Activated naive CD4-positive, alpha-beta T cell treated with anti-CD3 and anti-CD28 coated beads for 36 hours (primary cell): ENCODE data around the gene ZNF773. TPM values are rescaled to one million over a fixed set of nuclear protein-coding genes. Genes with fewer than 3 reads are reported as not detected.
"Not testable (repeated sequence)": the region's sequence is repeated elsewhere in the genome, so short reads cannot be mapped to it uniquely, and the experiment has no call there.

ENCODE experiments used
- CTCF ChIA-PET: fragments of 350-600 bp; sonication (Branson Sonifier 250); formaldehyde crosslinking; loops from one replicate; lab custom pipeline; 2021; ENCODE audit warnings: antibody characterized with exemption; lab: Charles Lee
- DNase-seq: peaks from one replicate; pipeline ENCODE4 v3.0.0-alpha.2; 2020
- H3K27ac Mint-ChIP-seq: one replicate; pipeline ENCODE4 v1.8.0; 2021; ENCODE audit warnings: mild to moderate bottlenecking, mixed read lengths
- H3K27me3 Mint-ChIP-seq: one replicate; pipeline ENCODE4 v1.8.0; 2021; ENCODE audit warnings: low read depth, mixed read lengths
- H3K36me3 Mint-ChIP-seq: one replicate; pipeline ENCODE4 v1.8.0; 2021; ENCODE audit warnings: low read depth, mixed read lengths
- H3K4me1 Mint-ChIP-seq: one replicate; pipeline ENCODE4 v1.8.0; 2021; ENCODE audit warnings: low read depth, mixed read lengths
- H3K4me3 Mint-ChIP-seq: one replicate; pipeline ENCODE4 v1.8.0; 2021; ENCODE audit warnings: mild to moderate bottlenecking, moderate library complexity, mixed read lengths
- H3K9me3 Mint-ChIP-seq: one replicate; pipeline ENCODE4 v1.8.0; 2021; ENCODE audit warnings: mixed read lengths
- intact Hi-C: fragments of 100-400 bp; cut with micrococcal nuclease; formaldehyde crosslinking; loops from one replicate; pipeline ENCODE4 v1.15.1; 2023
- total RNA-seq, 2 experiments: library from RNA; stranded (reverse); gene quantifications; one replicate each; pipeline ENCODE4 v1.2.3, GENCODE V29; 2021

Gene ZNF773
- 1 to 10 TPM; 4.2 to 5.0 TPM for total RNA-seq

GRCh38 chr19:57499680-57500395, at the start of gene ZNF773:
Gene ZNF773, plus strand, starts transcription at chr19:57499938. Its CDS starts 143 bp downstream, at chr19:57500081.
- peak within 1 kb of the TSS; percentile 75 for H3K27ac Mint-ChIP-seq
- peak; percentile 97 for DNase-seq
- intact Hi-C loops = loop anchor here (1.0 to 2.0 kb wide), 3 partner anchors 27 to 89 kb away; partner anchors contain the start of genes ZNF17, ZNF549 and ZNF550
- peaks cover 56% of the 10 kb centered on the region for H3K9me3 Mint-ChIP-seq
- peaks cover 22% of the 10 kb centered on the region for H3K4me1 Mint-ChIP-seq
- peaks cover 50% of the 10 kb centered on the region for H3K36me3 Mint-ChIP-seq
- H3K27me3 Mint-ChIP-seq, CTCF ChIA-PET: not testable (repeated sequence)
- H3K4me3 Mint-ChIP-seq = peak within 1 kb of the TSS; percentile 80

DNA sequence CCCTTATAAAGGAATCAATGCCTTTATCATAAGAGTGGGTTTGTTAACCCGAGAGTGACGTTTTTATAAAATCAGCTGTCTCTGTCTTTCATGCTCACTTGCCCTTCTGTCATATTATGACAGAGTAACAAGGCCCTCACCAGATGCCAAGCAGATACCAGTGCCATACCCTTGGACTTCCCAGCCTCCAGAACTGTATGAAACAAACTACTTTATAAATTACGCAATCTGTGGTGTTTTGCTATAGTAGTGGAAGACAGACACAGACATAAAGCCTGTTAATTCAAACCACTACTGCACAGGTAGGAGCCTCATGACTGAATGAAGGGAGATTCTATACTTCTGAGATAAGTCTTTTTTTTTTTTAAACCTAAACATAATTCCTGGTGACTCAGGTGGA, 47.4 kb upstream of the ZNF773 start:
- no peaks in the 10 kb centered on the region for H3K27me3 Mint-ChIP-seq
- peaks cover 55% of the 10 kb centered on the region for H3K9me3 Mint-ChIP-seq
- CTCF ChIA-PET = no interaction called here
- no peak overlapping the region for H3K4me3 Mint-ChIP-seq
- peaks cover 63% of the 10 kb centered on the region for H3K36me3 Mint-ChIP-seq
- intact Hi-C loops = no loop called here
- no peak overlapping the region for H3K27ac Mint-ChIP-seq
- DNase-seq = no peak
- no peaks in the 10 kb centered on the region for H3K4me1 Mint-ChIP-seq

GRCh38 chr19:57465680-57466381, 33.9 kb upstream of the ZNF773 start:
- Mint-ChIP-seq H3K27me3 (no peaks in the 10 kb centered on the region), H3K4me1 (no peaks in the 10 kb centered on the region), H3K9me3 (peaks cover 61% of the 10 kb centered on the region), H3K4me3 (no peak overlapping the region), H3K27ac (no peak overlapping the region), H3K36me3 (peaks cover 49% of the 10 kb centered on the region)
- intact Hi-C loops = no loop called here
- CTCF ChIA-PET = interaction anchor here (0.7 kb wide), 1 partner anchor 167 kb away, joined by 3 read pairs; no protein-coding TSS in a partner anchor
- peak; percentile 30 for DNase-seq

GRCh38 chr19:57466489-57466888, 33.2 kb upstream of the ZNF773 start:
- Mint-ChIP-seq H3K27ac (no peak overlapping the region), H3K9me3 (peaks cover 60% of the 10 kb centered on the region), H3K4me1 (no peaks in the 10 kb centered on the region), H3K27me3 (no peaks in the 10 kb centered on the region), H3K36me3 (peaks cover 50% of the 10 kb centered on the region), H3K4me3 (no peak overlapping the region)
- CTCF ChIA-PET = no interaction called here
- no peak for DNase-seq
- intact Hi-C loops = no loop called here

GRCh38 chr19:57473646-57474045, 26.1 kb upstream of the ZNF773 start:
- H3K27me3 Mint-ChIP-seq = no peaks in the 10 kb centered on the region
- CTCF ChIA-PET = no interaction called here
- H3K27ac Mint-ChIP-seq = no peak overlapping the region
- DNase-seq = no peak
- H3K9me3 Mint-ChIP-seq = peaks cover 75% of the 10 kb centered on the region
- H3K4me3 Mint-ChIP-seq = no peak overlapping the region
- H3K36me3 Mint-ChIP-seq = peaks cover 84% of the 10 kb centered on the region
- peaks cover 21% of the 10 kb centered on the region for H3K4me1 Mint-ChIP-seq
- intact Hi-C loops = loop anchor here (10.0 kb wide), 1 partner anchor 681 kb away; the partner anchor contains the start of gene ZNF329

DNA sequence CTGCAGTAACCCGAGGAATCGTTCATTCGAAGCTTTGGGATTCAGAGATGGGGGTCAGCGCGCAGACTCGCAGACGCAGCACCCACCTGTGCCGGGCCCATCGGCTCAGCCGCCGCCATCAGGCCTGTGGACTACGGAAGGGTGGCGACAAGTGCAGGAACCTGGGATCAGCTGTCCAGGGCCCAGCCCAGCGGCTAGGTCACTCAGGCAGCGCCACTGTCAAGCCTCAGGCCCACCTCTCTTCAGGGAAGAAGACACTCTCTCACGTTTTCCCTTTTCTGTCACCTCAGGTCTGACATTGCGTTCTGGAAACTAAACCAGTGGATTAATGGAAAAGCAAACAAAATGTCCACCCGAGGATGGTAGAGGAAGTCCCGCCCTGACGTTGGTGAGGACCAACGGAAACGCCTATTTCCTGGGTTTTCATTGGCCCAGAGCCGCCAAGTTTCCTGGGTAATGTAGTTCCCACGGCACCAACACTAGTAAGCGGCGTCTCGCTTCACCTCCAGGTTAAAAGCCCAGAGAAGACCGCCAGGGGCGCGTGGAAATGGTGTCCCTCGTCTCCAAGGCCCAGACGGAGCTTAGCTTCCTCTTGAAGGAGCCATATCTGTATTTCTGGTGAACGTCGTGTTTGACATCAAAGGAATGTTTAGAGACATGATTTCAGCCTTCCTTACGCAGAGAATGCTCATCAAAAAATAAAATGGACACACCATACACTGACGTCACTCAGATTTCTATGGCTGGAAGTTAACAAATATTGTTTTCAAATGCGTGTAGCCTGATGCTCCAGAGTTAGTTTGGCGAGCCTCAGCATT, 22.3 kb upstream of the ZNF773 start, which contains the start of gene ZNF772:
TSS of gene ZNF772 (minus strand) at position 376 of the 818 bp plus-strand sequence. CDS start at position 119, 257 bp downstream.
- CTCF ChIA-PET = interaction anchor here (1.2 kb wide), 1 partner anchor 71 kb away, joined by 3 read pairs; no protein-coding TSS in a partner anchor
- peak within 1 kb of the TSS; percentile 82 for H3K27ac Mint-ChIP-seq
- peaks cover 53% of the 10 kb centered on the region for H3K36me3 Mint-ChIP-seq
- H3K27me3 Mint-ChIP-seq = no peaks in the 10 kb centered on the region
- peak; percentile 93 for DNase-seq
- peaks cover 56% of the 10 kb centered on the region for H3K9me3 Mint-ChIP-seq
- H3K4me3 Mint-ChIP-seq = peak within 1 kb of the TSS; percentile 83
- intact Hi-C loops = loop anchor here (1.0 to 10.0 kb wide), 10 partner anchors 10 to 1075 kb away; partner anchors contain the start of genes ERVK3-1, ZNF17, ZNF211 and ZNF329
- H3K4me1 Mint-ChIP-seq = peaks cover 21% of the 10 kb centered on the region

DNA sequence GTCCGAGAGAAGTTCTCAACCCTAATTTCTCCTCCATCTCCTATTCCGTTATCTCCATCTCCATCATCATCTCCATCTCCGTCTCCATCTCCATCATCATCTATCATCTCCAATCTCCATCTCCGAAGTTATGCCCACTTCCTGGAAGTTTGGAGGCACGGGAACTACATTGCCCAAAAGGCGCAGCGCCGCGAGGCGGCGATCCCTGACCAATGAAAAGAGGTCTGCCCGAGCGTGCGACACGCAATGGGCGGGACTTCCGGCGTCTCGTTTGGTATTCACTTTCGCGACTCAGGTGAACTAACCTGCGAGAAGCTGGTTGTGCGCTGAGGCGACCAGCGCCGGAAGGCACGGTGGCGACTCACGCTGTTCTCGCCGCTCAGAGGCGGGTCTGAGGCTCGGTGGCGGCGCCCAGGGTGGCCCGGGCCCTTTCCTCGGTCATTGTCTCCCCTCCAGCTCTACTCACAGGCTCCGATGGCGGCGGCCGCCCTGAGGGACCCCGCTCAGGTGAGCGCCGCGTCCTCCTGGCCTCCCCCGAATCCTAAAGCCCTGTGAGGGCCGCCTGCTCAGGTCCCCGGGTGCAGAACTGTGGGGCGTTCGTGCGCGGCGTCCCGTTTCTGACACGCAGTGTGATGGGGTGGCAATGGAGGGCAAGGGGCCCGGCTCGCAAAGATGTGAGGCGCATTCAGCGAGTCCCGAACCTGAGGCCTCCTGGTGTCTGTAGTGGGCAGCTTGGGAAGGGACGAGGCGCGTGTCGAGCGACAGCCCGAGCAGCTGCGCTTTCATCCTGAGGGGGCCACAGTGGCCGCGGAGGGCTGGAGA, 12.1 kb upstream of the ZNF773 start, which contains the start of gene ZNF419:
TSS of gene ZNF419 (plus strand) at position 274 of the 822 bp plus-strand sequence. CDS start at position 475, 201 bp downstream.
- DNase-seq = peak; percentile 95
- CTCF ChIA-PET, H3K27me3 Mint-ChIP-seq: not testable (repeated sequence)
- H3K4me1 Mint-ChIP-seq = peaks cover 11% of the 10 kb centered on the region
- peaks cover 15% of the 10 kb centered on the region for H3K9me3 Mint-ChIP-seq
- H3K27ac Mint-ChIP-seq = peak within 1 kb of the TSS; percentile 74
- peaks cover 36% of the 10 kb centered on the region for H3K36me3 Mint-ChIP-seq
- peak within 1 kb of the TSS; percentile 56 for H3K4me3 Mint-ChIP-seq
- intact Hi-C loops = loop anchor here (1.0 to 5.0 kb wide), 3 partner anchors 10 to 90 kb away; partner anchors contain the start of genes ZNF416, ZNF749 and ZNF772

- H3K27ac Mint-ChIP-seq, DNase-seq, H3K27me3 Mint-ChIP-seq, CTCF ChIA-PET: not testable (repeated sequence)
- H3K4me3 Mint-ChIP-seq = peak overlapping the region; percentile 56
- intact Hi-C loops = loop anchor here (5.0 kb wide), 1 partner anchor 89 kb away; the partner anchor contains the start of gene ZNF416
- peaks cover 11% of the 10 kb centered on the region for H3K4me1 Mint-ChIP-seq
- H3K9me3 Mint-ChIP-seq = peaks cover 20% of the 10 kb centered on the region
- H3K36me3 Mint-ChIP-seq = peaks cover 42% of the 10 kb centered on the region
Observed at GRCh38 chr19:57488299-57488644, 11.5 kb upstream of the ZNF773 start.

DNA sequence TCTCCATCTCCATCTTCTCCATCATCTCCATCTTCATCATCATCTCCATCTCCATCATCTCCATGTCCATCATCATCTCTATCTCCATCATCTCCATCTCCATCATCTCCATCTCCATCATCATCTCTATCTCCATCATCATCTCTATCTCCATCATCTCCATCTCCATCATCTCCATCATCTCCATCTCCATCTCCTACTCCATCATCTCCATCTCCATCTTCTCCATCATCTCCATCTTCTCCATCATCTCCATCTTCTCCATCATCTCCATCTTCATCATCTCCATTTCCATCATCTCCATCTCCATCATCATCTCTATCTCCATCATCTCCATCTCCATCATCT, 432 bp upstream of the ZNF773 start:
- CTCF ChIA-PET, H3K27me3 Mint-ChIP-seq, DNase-seq: not testable (repeated sequence)
- Mint-ChIP-seq H3K4me3 (peak overlapping the region; percentile 80), H3K9me3 (peaks cover 60% of the 10 kb centered on the region), H3K36me3 (peaks cover 52% of the 10 kb centered on the region), H3K4me1 (peaks cover 22% of the 10 kb centered on the region), H3K27ac (peak overlapping the region; percentile 48)
- intact Hi-C loops = loop anchor here (1.0 to 2.0 kb wide), 3 partner anchors 28 to 88 kb away; partner anchors contain the start of genes ZNF17, ZNF549 and ZNF550

DNA sequence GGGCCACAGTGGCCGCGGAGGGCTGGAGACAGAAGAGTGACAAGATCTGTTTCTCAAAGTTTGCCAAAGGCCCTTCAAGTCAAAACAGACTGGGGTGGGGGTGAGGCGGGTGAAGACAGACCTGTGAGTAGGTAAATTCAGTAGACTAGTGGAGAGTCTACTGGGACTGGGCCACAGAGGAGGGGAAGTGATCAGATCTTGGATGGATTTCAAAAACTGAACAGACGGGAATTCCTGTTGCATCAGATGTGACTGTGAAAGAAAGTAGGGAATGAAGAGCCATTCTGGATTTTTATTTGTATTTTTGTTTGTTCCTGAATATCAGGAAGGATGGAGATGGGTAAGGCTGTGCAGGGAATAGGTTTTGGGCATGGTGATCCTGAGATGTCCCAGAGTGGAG, 662 bp downstream of the ZNF773 start:
- Mint-ChIP-seq H3K36me3 (peaks cover 52% of the 10 kb centered on the region), H3K27ac (peak overlapping the region; percentile 75), H3K4me1 (peaks cover 22% of the 10 kb centered on the region), H3K9me3 (peaks cover 54% of the 10 kb centered on the region), H3K4me3 (peak overlapping the region; percentile 80)
- intact Hi-C loops, H3K27me3 Mint-ChIP-seq, CTCF ChIA-PET, DNase-seq: not testable (repeated sequence)

GRCh38 chr19:57506163-57506562, 6.4 kb downstream of the ZNF773 start:
- CTCF ChIA-PET = no interaction called here
- intact Hi-C loops = no loop called here
- Mint-ChIP-seq H3K27ac (no peak overlapping the region), H3K27me3 (no peaks in the 10 kb centered on the region), H3K4me3 (no peak overlapping the region), H3K36me3 (peaks cover 85% of the 10 kb centered on the region), H3K4me1 (peaks cover 11% of the 10 kb centered on the region), H3K9me3 (peaks cover 59% of the 10 kb centered on the region)
- DNase-seq = no peak
